ENCODE measurements around the gene SLC39A6.

SLC39A6 gene

DNA sequence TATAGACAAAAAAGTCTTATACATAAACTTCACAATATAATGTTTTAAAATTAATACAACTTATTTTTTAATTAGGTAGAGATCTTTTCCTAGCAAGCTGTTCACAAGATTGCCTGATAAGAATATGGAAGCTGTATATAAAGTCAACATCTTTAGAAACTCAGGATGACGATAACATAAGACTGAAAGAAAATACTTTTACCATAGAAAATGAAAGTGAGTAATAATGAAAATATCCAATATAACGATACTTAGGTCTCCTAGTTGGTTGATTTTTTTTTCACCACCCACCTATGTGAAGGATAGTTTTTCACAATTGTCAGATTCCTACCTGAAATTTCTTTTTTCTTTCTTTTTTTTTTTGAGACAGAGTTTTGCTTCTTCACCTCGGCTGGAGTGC, 13.6 kb upstream of the SLC39A6 start:
- no peaks in the 10 kb centered on the region for H3K4me1 ChIP-seq (ENCODE audit: control insufficient read depth, insufficient read depth, low read length)
- CTCF ChIA-PET: interaction anchor here (0.6 to 0.8 kb wide), 3 partner anchors 53 to 1137 kb away, joined by 3 to 5 read pairs (median 3); no protein-coding TSS in a partner anchor
- H3K36me3 ChIP-seq (ENCODE audit: control insufficient read depth in 2 of 2, insufficient read depth in 1 of 2, low read length in 2 of 2): peaks cover 38 to 94% of the 10 kb centered on the region in 2 experiments
- no peak overlapping the region for H3K4me3 ChIP-seq (ENCODE audit: low read depth, low read length)
- H3K27ac ChIP-seq (ENCODE audit: extremely low read depth, low read depth, low read length): no peak overlapping the region
- TF ChIP-seq EGR2 (tag by site-specific recombination; IDR thresholded peaks at IDR 0.05; ENCODE audit: low read depth) (no peak), HOXA7 (CRISPR knock-in tag; IDR thresholded peaks at IDR 0.05; ENCODE audit: borderline replicate concordance) (no peak)
- TF ChIP-seq, protein P1, sequence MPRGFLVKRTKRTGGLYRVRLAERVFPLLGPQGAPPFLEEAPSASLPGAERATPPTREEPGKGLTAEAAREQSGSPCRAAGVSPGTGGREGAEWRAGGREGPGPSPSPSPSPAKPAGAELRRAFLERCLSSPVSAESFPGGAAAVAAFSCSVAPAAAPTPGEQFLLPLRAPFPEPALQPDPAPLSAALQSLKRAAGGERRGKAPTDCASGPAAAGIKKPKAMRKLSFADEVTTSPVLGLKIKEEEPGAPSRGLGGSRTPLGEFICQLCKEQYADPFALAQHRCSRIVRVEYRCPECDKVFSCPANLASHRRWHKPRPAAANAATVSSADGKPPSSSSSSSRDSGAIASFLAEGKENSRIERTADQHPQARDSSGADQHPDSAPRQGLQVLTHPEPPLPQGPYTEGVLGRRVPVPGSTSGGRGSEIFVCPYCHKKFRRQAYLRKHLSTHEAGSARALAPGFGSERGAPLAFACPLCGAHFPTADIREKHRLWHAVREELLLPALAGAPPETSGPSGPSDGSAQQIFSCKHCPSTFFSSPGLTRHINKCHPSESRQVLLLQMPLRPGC (tag by site-specific recombination; IDR thresholded peaks at IDR 0.05): no peak
- POLR2A ChIA-PET: no interaction called here
- no peaks in the 10 kb centered on the region for H3K9me3 ChIP-seq (ENCODE audit: control insufficient read depth, insufficient read depth, low read depth, low read length)

DNA sequence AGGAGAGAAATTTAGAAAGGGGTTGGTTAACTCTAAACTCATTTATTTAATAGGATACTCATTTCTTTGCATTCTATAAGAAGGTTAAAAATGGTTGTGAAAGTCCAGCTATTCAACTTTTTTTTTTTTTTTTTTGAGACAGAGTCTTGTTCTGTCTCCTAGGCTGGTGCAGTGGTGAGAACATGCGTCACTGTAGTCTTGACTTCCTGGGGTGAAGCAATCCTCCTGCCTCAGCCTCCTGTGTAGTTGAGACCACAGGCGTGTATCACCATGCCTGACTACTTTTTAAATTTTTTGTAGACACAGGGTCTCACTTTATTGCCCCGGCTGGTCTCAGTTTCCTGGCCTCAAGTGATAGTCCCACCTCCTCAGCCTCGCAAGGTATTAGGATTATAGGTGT, 12.4 kb upstream of the SLC39A6 start:
- Histone ChIP-seq H3K9me3 (ENCODE audit: control insufficient read depth, insufficient read depth, low read depth, low read length) (no peaks in the 10 kb centered on the region), H3K36me3 (ENCODE audit: control insufficient read depth in 2 of 2, insufficient read depth in 1 of 2, low read length in 2 of 2) (peaks cover 37 to 94% of the 10 kb centered on the region in 2 experiments), H3K27ac (ENCODE audit: extremely low read depth, low read depth, low read length) (no peak overlapping the region), H3K4me3 (ENCODE audit: low read depth, low read length) (no peak overlapping the region), H3K4me1 (ENCODE audit: control insufficient read depth, insufficient read depth, low read length) (no peaks in the 10 kb centered on the region)
- TF ChIP-seq ZNF324 (tag by site-specific recombination; IDR thresholded peaks at IDR 0.05) (no peak), ZNF600 (tag by site-specific recombination; IDR thresholded peaks at IDR 0.05) (no peak), ZNF558 (tag by site-specific recombination; IDR thresholded peaks at IDR 0.05) (no peak), ZFP41 (tag by site-specific recombination; IDR thresholded peaks at IDR 0.05; ENCODE audit: borderline replicate concordance) (no peak), ZNF549 (tag by site-specific recombination; IDR thresholded peaks at IDR 0.05) (no peak), ZNF350 (tag by site-specific recombination; IDR thresholded peaks at IDR 0.05) (no peak), TSHZ1 (tag by site-specific recombination; IDR thresholded peaks at IDR 0.05; ENCODE audit: borderline replicate concordance) (no peak), ZNF132 (tag by site-specific recombination; IDR thresholded peaks at IDR 0.05; ENCODE audit: borderline replicate concordance) (no peak)
- POLR2A ChIA-PET: no interaction called here
- CTCF ChIA-PET: interaction anchor here (0.6 to 1.3 kb wide), 2 partner anchors 15 to 687 kb away, joined by 4 to 5 read pairs; partner anchors contain the start of gene TPGS2

- ChIA-PET CTCF (interaction anchor here (0.7 to 1.3 kb wide), 2 partner anchors 122 to 667 kb away, joined by 3 to 5 read pairs; no protein-coding TSS in a partner anchor), POLR2A (interaction anchor here (1.0 kb wide), 1 partner anchor 10 kb away, joined by 6 read pairs; the partner anchor contains the start of genes ELP2 and SLC39A6)
- Histone ChIP-seq H3K4me1 (ENCODE audit: control insufficient read depth, insufficient read depth, low read length) (no peaks in the 10 kb centered on the region), H3K27ac (ENCODE audit: extremely low read depth, low read depth, low read length) (no peak overlapping the region), H3K9me3 (ENCODE audit: control insufficient read depth, insufficient read depth, low read depth, low read length) (no peaks in the 10 kb centered on the region), H3K4me3 (ENCODE audit: low read depth, low read length) (no peak overlapping the region), H3K36me3 (ENCODE audit: control insufficient read depth in 2 of 2, insufficient read depth in 1 of 2, low read length in 2 of 2) (peaks cover 31 to 82% of the 10 kb centered on the region in 2 experiments)
- TF ChIP-seq, protein P2, sequence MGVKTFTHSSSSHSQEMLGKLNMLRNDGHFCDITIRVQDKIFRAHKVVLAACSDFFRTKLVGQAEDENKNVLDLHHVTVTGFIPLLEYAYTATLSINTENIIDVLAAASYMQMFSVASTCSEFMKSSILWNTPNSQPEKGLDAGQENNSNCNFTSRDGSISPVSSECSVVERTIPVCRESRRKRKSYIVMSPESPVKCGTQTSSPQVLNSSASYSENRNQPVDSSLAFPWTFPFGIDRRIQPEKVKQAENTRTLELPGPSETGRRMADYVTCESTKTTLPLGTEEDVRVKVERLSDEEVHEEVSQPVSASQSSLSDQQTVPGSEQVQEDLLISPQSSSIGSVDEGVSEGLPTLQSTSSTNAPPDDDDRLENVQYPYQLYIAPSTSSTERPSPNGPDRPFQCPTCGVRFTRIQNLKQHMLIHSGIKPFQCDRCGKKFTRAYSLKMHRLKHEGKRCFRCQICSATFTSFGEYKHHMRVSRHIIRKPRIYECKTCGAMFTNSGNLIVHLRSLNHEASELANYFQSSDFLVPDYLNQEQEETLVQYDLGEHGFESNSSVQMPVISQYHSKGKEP (tag by site-specific recombination; IDR thresholded peaks at IDR 0.05): 0 out of 2 replicates have a peak, but pooled peaks have one; percentile 19
- no peak for TF ChIP-seq ZNF266 (tag by site-specific recombination; IDR thresholded peaks at IDR 0.05; ENCODE audit: low read depth)
- TF ChIP-seq ZNF311 (tag by site-specific recombination; IDR thresholded peaks at IDR 0.05; ENCODE audit: borderline replicate concordance): no peak
Measured at GRCh38 chr18:36139245-36139644, 10.1 kb upstream of the SLC39A6 start.
